Cardiac muscle cell (in vitro differentiated cells and primary cell): Measurements from ENCODE around the gene MDH1. TPM values are rescaled to one million over a fixed set of nuclear protein-coding genes. Genes with fewer than 3 reads are reported as not detected.

ENCODE experiments used
- DNase-seq, 2 donors: peaks; one replicate each; pipeline versions ENCODE4 v3.0.0 to v3.0.0-alpha.2; 2010 to 2017; ENCODE audit warnings: low read depth in 1 of 2, low spot score in 1 of 2
- H3K27ac ChIP-seq: fragments of 200-600 bp; sonication (generic); 2 replicates; pipeline ENCODE4 v1.5.1; 2016
- H3K27me3 ChIP-seq: fragments of 200-600 bp; sonication (generic); 2 replicates; pipeline ENCODE4 v1.6.0; 2016; ENCODE audit warnings: control low read depth
- H3K36me3 ChIP-seq: fragments of 200-600 bp; sonication (generic); 2 replicates; pipeline ENCODE4 v1.5.1; 2016; ENCODE audit warnings: control low read depth
- H3K4me1 ChIP-seq: fragments of 200-600 bp; sonication (generic); 2 replicates; pipeline ENCODE4 v1.8.1; 2017; ENCODE audit warnings: low read depth, mild to moderate bottlenecking, mixed run types
- H3K4me3 ChIP-seq: fragments of 200-600 bp; sonication (generic); 2 replicates; pipeline ENCODE4 v1.5.1; 2016; ENCODE audit warnings: mild to moderate bottlenecking
- H3K9me3 ChIP-seq: fragments of 200-600 bp; sonication (generic); 2 replicates; pipeline ENCODE4 v1.5.1; 2017; ENCODE audit warnings: low read depth, mild to moderate bottlenecking, control low read depth
- CTCF ChIP-seq: IDR thresholded peaks from 2 replicates; pipeline ENCODE4 v1.5.1; 2012; ENCODE audit warnings: low read depth, mild to moderate bottlenecking, low read length
- polyA plus RNA-seq: library from polyadenylated mRNA; unstranded; fragments of >200 nt; fragmentation: Nextera tagmentation; extraction: Ambion mirVana; gene quantifications from 2 replicates; pipeline ENCODE4 v1.2.1, GENCODE V29; 2016
- total RNA-seq: library from RNA; depleted of rRNA; stranded (reverse); fragments of >200 nt; gene quantifications from 2 replicates; pipeline ENCODE4 v1.2.3, GENCODE V29; 2016

Gene MDH1
- total and polyA plus RNA-seq, 2 experiments from 2014 or later, result 668 to 1,373 TPM

- Histone ChIP-seq H3K36me3 (no peaks in the 10 kb centered on the region), H3K27ac (no peak overlapping the region), H3K4me3 (no peak overlapping the region), H3K9me3 (no peaks in the 10 kb centered on the region), H3K4me1 (no peaks in the 10 kb centered on the region), H3K27me3 (no peaks in the 10 kb centered on the region)
- DNase-seq, result no peak
- no peak for TF ChIP-seq CTCF
Measured at GRCh38 chr2:63649829-63650228, 61.1 kb downstream of the MDH1 start.

- H3K9me3 ChIP-seq, result no peaks in the 10 kb centered on the region
- no peaks in the 10 kb centered on the region for H3K4me1 ChIP-seq
- TF ChIP-seq CTCF, result no peak
- H3K36me3 ChIP-seq, result no peaks in the 10 kb centered on the region
- no peak overlapping the region for H3K4me3 ChIP-seq
- DNase-seq, result no peak
- H3K27ac ChIP-seq, result no peak overlapping the region
- H3K27me3 ChIP-seq, result no peaks in the 10 kb centered on the region
Measured at GRCh38 chr2:63650756-63651155, 62.0 kb downstream of the MDH1 start.

- Histone ChIP-seq H3K27ac (no peak overlapping the region), H3K36me3 (no peaks in the 10 kb centered on the region), H3K9me3 (no peaks in the 10 kb centered on the region), H3K4me1 (no peaks in the 10 kb centered on the region), H3K27me3 (no peaks in the 10 kb centered on the region), H3K4me3 (no peak overlapping the region)
- DNase-seq, result no peak
- TF ChIP-seq CTCF, result no peak
Measured at GRCh38 chr2:63651356-63651755, 62.6 kb downstream of the MDH1 start.

GRCh38 chr2:63651861-63652651 is 63.3 kb downstream of the MDH1 start:
- no peaks in the 10 kb centered on the region for H3K27me3 ChIP-seq
- no peak for DNase-seq
- H3K9me3 ChIP-seq, result no peaks in the 10 kb centered on the region
- no peaks in the 10 kb centered on the region for H3K4me1 ChIP-seq
- no peaks in the 10 kb centered on the region for H3K36me3 ChIP-seq
- TF ChIP-seq CTCF, result no peak
- no peak overlapping the region for H3K27ac ChIP-seq
- H3K4me3 ChIP-seq, result no peak overlapping the region

- no peaks in the 10 kb centered on the region for H3K36me3 ChIP-seq
- no peak for DNase-seq
- H3K4me1 ChIP-seq, result no peaks in the 10 kb centered on the region
- H3K9me3 ChIP-seq, result no peaks in the 10 kb centered on the region
- H3K27me3 ChIP-seq, result no peaks in the 10 kb centered on the region
- no peak overlapping the region for H3K4me3 ChIP-seq
- TF ChIP-seq CTCF, result no peak
- no peak overlapping the region for H3K27ac ChIP-seq
Measured at GRCh38 chr2:63652652-63652985, 63.9 kb downstream of the MDH1 start.
